ENCODE measurements around the gene BCL11B. TPM values are rescaled to one million over a fixed set of nuclear protein-coding genes. Genes with fewer than 3 reads are reported as not detected.

The BCL11B gene
- total RNA-seq, 1 experiment from 2014 or later: 0.24 TPM

DNA sequence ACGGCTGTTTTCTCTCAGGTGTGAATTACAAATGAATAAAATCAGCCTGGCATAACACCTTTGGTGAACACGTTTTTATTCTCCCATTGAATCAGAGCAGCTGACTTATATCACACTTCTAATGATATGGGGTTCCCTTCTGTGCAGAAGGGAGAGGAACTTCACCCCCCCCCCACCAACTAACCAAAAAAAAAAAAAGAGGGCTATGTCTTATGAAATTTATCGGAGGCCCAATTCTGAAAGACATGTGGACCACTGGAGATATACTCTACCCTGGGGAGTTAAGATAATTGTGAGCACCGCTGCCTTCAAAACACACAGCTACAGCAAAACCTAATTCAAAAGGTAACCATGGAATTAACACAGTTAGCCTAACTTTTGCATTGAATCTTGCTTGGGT, 4.6 kb downstream of the BCL11B start:
- Mint-ChIP-seq H3K27ac (ENCODE audit: unreplicated experiment) (no peak overlapping the region), H3K9me3 (ENCODE audit: low read depth, unreplicated experiment) (no peaks in the 10 kb centered on the region), H3K36me3 (ENCODE audit: insufficient read depth, unreplicated experiment) (peaks cover 10% of the 10 kb centered on the region), H3K4me3 (ENCODE audit: low read depth, unreplicated experiment) (no peak overlapping the region), H3K4me1 (ENCODE audit: low read depth, unreplicated experiment) (peaks cover 27% of the 10 kb centered on the region), H3K27me3 (ENCODE audit: unreplicated experiment) (peaks cover 86% of the 10 kb centered on the region)
- intact Hi-C loops (cut with micrococcal nuclease; ENCODE audit: unreplicated experiment): loop anchor here (2.0 to 10.0 kb wide), 5 partner anchors 205 to 1290 kb away; no protein-coding TSS in a partner anchor
- CTCF ChIA-PET: interaction anchor here (1.1 to 1.5 kb wide), 2 partner anchors 444 to 639 kb away, joined by 3 read pairs; no protein-coding TSS in a partner anchor
- BruUV-seq (replicated peaks): no TSS peak
- DNase-seq: no peak
- TF ChIP-seq, protein P1, sequence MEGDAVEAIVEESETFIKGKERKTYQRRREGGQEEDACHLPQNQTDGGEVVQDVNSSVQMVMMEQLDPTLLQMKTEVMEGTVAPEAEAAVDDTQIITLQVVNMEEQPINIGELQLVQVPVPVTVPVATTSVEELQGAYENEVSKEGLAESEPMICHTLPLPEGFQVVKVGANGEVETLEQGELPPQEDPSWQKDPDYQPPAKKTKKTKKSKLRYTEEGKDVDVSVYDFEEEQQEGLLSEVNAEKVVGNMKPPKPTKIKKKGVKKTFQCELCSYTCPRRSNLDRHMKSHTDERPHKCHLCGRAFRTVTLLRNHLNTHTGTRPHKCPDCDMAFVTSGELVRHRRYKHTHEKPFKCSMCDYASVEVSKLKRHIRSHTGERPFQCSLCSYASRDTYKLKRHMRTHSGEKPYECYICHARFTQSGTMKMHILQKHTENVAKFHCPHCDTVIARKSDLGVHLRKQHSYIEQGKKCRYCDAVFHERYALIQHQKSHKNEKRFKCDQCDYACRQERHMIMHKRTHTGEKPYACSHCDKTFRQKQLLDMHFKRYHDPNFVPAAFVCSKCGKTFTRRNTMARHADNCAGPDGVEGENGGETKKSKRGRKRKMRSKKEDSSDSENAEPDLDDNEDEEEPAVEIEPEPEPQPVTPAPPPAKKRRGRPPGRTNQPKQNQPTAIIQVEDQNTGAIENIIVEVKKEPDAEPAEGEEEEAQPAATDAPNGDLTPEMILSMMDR (IDR thresholded peaks at IDR 0.05; ENCODE audit: unreplicated experiment): no peak

- H3K36me3 Mint-ChIP-seq (ENCODE audit: insufficient read depth, unreplicated experiment): peaks cover 3% of the 10 kb centered on the region
- no TSS peak for BruUV-seq (replicated peaks)
- intact Hi-C loops (cut with micrococcal nuclease; ENCODE audit: unreplicated experiment): loop anchor here (2.0 to 10.0 kb wide), 5 partner anchors 204 to 1289 kb away; no protein-coding TSS in a partner anchor
- TF ChIP-seq, protein P1 (IDR thresholded peaks at IDR 0.05; ENCODE audit: unreplicated experiment): peak; percentile 89
- CTCF ChIA-PET: interaction anchor here (0.7 to 1.5 kb wide), 5 partner anchors 14 to 1009 kb away, joined by 3 to 4 read pairs (median 3); no protein-coding TSS in a partner anchor
- H3K4me3 Mint-ChIP-seq (ENCODE audit: low read depth, unreplicated experiment): peak overlapping the region; percentile 30
- H3K4me1 Mint-ChIP-seq (ENCODE audit: low read depth, unreplicated experiment): peaks cover 22% of the 10 kb centered on the region
- H3K27me3 Mint-ChIP-seq (ENCODE audit: unreplicated experiment): peaks cover 86% of the 10 kb centered on the region
- DNase-seq: peak; percentile 84
- no peak overlapping the region for H3K27ac Mint-ChIP-seq (ENCODE audit: unreplicated experiment)
- H3K9me3 Mint-ChIP-seq (ENCODE audit: low read depth, unreplicated experiment): no peaks in the 10 kb centered on the region
These were observed 5.5 kb downstream of the BCL11B start for GRCh38 chr14:99266181-99267178.

- DNase-seq: no peak
- H3K4me3 Mint-ChIP-seq (ENCODE audit: low read depth, unreplicated experiment): no peak overlapping the region
- TF ChIP-seq, protein P1 (IDR thresholded peaks at IDR 0.05; ENCODE audit: unreplicated experiment): no peak
- no peak overlapping the region for H3K27ac Mint-ChIP-seq (ENCODE audit: unreplicated experiment)
- BruUV-seq (replicated peaks): no TSS peak
- H3K4me1 Mint-ChIP-seq (ENCODE audit: low read depth, unreplicated experiment): peaks cover 22% of the 10 kb centered on the region
- peaks cover 77% of the 10 kb centered on the region for H3K27me3 Mint-ChIP-seq (ENCODE audit: unreplicated experiment)
- CTCF ChIA-PET: interaction anchor here (0.5 to 0.6 kb wide), 2 partner anchors 86 to 118 kb away, joined by 3 to 4 read pairs; no protein-coding TSS in a partner anchor
- H3K36me3 Mint-ChIP-seq (ENCODE audit: insufficient read depth, unreplicated experiment): no peaks in the 10 kb centered on the region
- no peaks in the 10 kb centered on the region for H3K9me3 Mint-ChIP-seq (ENCODE audit: low read depth, unreplicated experiment)
- intact Hi-C loops (cut with micrococcal nuclease; ENCODE audit: unreplicated experiment): loop anchor here (5.0 to 10.0 kb wide), 4 partner anchors 203 to 1288 kb away; no protein-coding TSS in a partner anchor
These were observed 6.4 kb downstream of the BCL11B start for GRCh38 chr14:99265571-99265970.

GRCh38 chr14:99264691-99265450, 7.1 kb downstream of the BCL11B start:
- Mint-ChIP-seq H3K9me3 (ENCODE audit: low read depth, unreplicated experiment) (no peaks in the 10 kb centered on the region), H3K27me3 (ENCODE audit: unreplicated experiment) (peaks cover 72% of the 10 kb centered on the region), H3K4me1 (ENCODE audit: low read depth, unreplicated experiment) (peaks cover 22% of the 10 kb centered on the region), H3K27ac (ENCODE audit: unreplicated experiment) (no peak overlapping the region), H3K4me3 (ENCODE audit: low read depth, unreplicated experiment) (no peak overlapping the region), H3K36me3 (ENCODE audit: insufficient read depth, unreplicated experiment) (no peaks in the 10 kb centered on the region)
- no peak for DNase-seq
- CTCF ChIA-PET: interaction anchor here (0.5 to 0.6 kb wide), 2 partner anchors 87 to 117 kb away, joined by 3 to 4 read pairs; no protein-coding TSS in a partner anchor
- intact Hi-C loops (cut with micrococcal nuclease; ENCODE audit: unreplicated experiment): loop anchor here (5.0 to 10.0 kb wide), 4 partner anchors 203 to 1288 kb away; no protein-coding TSS in a partner anchor
- TF ChIP-seq, protein P1 (IDR thresholded peaks at IDR 0.05; ENCODE audit: unreplicated experiment): no peak
- BruUV-seq (replicated peaks): no TSS peak
